Brain microvascular endothelial cell (primary cell): ENCODE measurements around the gene ADISSP.

Experiments
- DNase-seq: peaks from one replicate; pipeline ENCODE4 v3.0.0-alpha.2; 2020
- H3K27ac ChIP-seq: fragments of 250-450 bp; sonication (Bioruptor Pico); 2 replicates; pipeline ENCODE4 v1.5.1; 2020; ENCODE audit warnings: mild to moderate bottlenecking, moderate library complexity
- H3K27me3 ChIP-seq: fragments of 250-450 bp; sonication (Bioruptor Pico); replicated peaks from 2 replicates; pipeline ENCODE4 v1.5.1; 2020; ENCODE audit warnings: mild to moderate bottlenecking
- H3K36me3 ChIP-seq: fragments of 250-450 bp; sonication (Bioruptor Pico); replicated peaks from 2 replicates; pipeline ENCODE4 v1.5.1; 2020; ENCODE audit warnings: mild to moderate bottlenecking
- H3K4me3 ChIP-seq: 2 replicates; pipeline ENCODE4 v1.5.1; 2011; ENCODE audit warnings: low read depth, mild to moderate bottlenecking, control low read depth, low read length, moderate library complexity
- in situ Hi-C: cut with HindIII; loops from 2 replicates; pipeline ENCODE4 v1.10.0; 2017; ENCODE audit warnings: low sequenced_read_pairs, low pct_ligation_motif_present
- TF ChIP-seq, protein P1 (sequence below): IDR thresholded peaks from 2 replicates; pipeline ENCODE4 v1.5.1; 2011; ENCODE audit warnings: low read depth, mild to moderate bottlenecking, moderate library complexity, low read length, control low read depth, inconsistent platforms; ENCODE audit errors: missing control alignments

ADISSP gene

GRCh38 chr20:3767427-3768341, at the start of gene ADISSP:
Gene ADISSP (minus strand): TSS chr20:3767753. CDS start chr20:3760100, 7,653 bp downstream.
- in situ Hi-C loops = no loop called here
- TF ChIP-seq, protein P1, sequence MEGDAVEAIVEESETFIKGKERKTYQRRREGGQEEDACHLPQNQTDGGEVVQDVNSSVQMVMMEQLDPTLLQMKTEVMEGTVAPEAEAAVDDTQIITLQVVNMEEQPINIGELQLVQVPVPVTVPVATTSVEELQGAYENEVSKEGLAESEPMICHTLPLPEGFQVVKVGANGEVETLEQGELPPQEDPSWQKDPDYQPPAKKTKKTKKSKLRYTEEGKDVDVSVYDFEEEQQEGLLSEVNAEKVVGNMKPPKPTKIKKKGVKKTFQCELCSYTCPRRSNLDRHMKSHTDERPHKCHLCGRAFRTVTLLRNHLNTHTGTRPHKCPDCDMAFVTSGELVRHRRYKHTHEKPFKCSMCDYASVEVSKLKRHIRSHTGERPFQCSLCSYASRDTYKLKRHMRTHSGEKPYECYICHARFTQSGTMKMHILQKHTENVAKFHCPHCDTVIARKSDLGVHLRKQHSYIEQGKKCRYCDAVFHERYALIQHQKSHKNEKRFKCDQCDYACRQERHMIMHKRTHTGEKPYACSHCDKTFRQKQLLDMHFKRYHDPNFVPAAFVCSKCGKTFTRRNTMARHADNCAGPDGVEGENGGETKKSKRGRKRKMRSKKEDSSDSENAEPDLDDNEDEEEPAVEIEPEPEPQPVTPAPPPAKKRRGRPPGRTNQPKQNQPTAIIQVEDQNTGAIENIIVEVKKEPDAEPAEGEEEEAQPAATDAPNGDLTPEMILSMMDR = peak; percentile 29
- Histone ChIP-seq H3K36me3 (no peaks in the 10 kb centered on the region), H3K4me3 (peak within 1 kb of the TSS; percentile 77), H3K27me3 (no peaks in the 10 kb centered on the region), H3K27ac (peak within 1 kb of the TSS; percentile 67)
- DNase-seq = peak; percentile 97

DNA sequence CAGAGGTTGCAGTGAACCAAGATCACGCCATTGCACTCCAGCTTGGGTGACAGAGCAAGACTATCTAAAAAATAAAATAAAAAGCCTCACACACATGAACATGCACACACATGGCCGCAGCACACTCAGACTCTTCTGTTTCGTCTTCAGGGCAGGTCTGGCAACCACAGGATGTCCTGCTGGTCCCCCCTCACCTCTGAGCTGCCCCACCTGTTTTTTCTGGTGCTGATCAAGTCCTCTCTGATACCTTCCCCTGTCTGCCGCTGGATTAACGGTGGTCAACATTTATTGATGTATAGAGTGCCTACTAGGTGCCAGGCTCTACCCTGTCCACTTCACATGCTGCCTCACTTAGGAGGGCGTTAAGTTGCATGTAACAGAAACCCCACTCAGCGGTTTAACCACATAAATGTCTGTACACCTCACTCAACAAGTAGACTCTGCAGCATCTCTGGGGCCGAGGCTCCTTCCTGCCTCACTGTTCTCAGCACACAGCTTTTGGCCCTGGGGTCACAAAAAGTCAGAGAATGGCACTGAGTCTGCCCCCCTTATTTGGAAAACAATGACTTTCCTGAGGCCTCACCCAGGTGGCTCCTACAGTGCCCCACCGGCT, 48.3 kb upstream of the ADISSP start:
- Histone ChIP-seq H3K27me3 (no peaks in the 10 kb centered on the region), H3K4me3 (no peak overlapping the region), H3K36me3 (no peaks in the 10 kb centered on the region), H3K27ac (no peak overlapping the region)
- DNase-seq = no peak
- TF ChIP-seq, protein P1 = no peak
- in situ Hi-C loops = no loop called here

GRCh38 chr20:3814928-3815495, 47.5 kb upstream of the ADISSP start:
- H3K36me3 ChIP-seq = no peaks in the 10 kb centered on the region
- in situ Hi-C loops = no loop called here
- TF ChIP-seq, protein P1 = no peak
- H3K27ac ChIP-seq = no peak overlapping the region
- H3K27me3 ChIP-seq = no peaks in the 10 kb centered on the region
- DNase-seq = no peak
- no peak overlapping the region for H3K4me3 ChIP-seq

DNA sequence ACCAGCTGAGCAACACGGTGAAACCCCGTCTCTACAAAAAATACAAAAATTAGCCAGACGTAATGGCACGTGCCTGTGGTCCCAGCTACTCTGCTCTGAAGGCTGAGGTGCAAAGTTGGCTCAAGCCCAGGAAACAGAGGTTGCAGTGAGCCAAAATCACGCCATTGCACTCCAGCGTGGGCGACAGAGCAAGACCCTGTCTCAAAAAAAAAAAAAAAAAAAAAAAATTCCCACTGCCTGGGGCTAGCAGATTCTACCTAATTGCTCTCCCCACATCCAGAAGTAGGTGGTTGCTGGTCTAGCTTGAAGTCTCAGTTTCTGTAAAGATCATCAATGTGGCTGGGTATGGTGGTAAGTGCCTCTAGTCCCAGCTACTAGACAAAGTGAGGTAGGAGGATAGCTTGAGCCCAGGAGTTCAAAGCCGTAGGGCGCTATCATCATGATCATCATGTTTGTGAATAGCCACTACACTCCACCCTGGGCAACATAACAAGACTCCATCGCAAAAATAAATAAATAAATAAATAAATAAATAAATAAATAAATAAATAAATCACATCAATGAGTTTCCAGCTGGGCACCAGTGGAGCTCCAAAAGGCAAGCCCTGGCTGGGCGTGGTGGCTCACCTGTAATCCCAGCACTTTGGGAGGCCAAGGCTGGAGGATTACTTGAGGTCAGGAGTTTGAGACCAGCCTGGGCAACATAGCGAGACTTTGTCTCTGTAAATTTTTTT, 46.5 kb upstream of the ADISSP start:
- H3K4me3 ChIP-seq = no peak overlapping the region
- in situ Hi-C loops = no loop called here
- no peak overlapping the region for H3K27ac ChIP-seq
- TF ChIP-seq, protein P1 = no peak
- no peaks in the 10 kb centered on the region for H3K27me3 ChIP-seq
- no peak for DNase-seq
- H3K36me3 ChIP-seq = no peaks in the 10 kb centered on the region

GRCh38 chr20:3812975-3813847, 45.7 kb upstream of the ADISSP start:
- no peak for DNase-seq
- Histone ChIP-seq H3K36me3 (no peaks in the 10 kb centered on the region), H3K27me3 (no peaks in the 10 kb centered on the region), H3K27ac (no peak overlapping the region), H3K4me3 (no peak overlapping the region)
- TF ChIP-seq, protein P1 = no peak
- in situ Hi-C loops = no loop called here
